OCI-LY3 (cell line): Measurements from ENCODE around the gene CCDC174.

Experiments
- CTCF ChIP-seq: fragments of 200-600, 300-600 bp; sonication (generic); IDR thresholded peaks from 2 replicates; pipeline ENCODE4 v1.5.1; 2014; ENCODE audit warnings: antibody characterized with exemption, low read length, low read depth
- EZH2phosphoT487 ChIP-seq: fragments of 200-600 bp; shearing (Covaris generic); IDR thresholded peaks from 2 replicates; pipeline ENCODE4 v1.6.1; 2018; ENCODE audit warnings: antibody characterized with exemption, mixed run types, low read depth

- TF ChIP-seq CTCF (no peak), EZH2phosphoT487 (no peak)
These were observed 16.7 kb upstream of the CCDC174 start for GRCh38 chr3:14634763-14635400.
